GM13976 (cell line): ENCODE results near the gene PEAR1.

ENCODE experiments used
- DNase-seq: peaks from one replicate; pipeline ENCODE4 v3.0.0; 2012; ENCODE audit warnings: low spot score
- in situ Hi-C: fragments of 300-500 bp; cut with MboI; formaldehyde crosslinking; loops from one replicate; pipeline ENCODE4 v1.12.0; 2022; ENCODE audit warnings: low sequenced_read_pairs, mixed read lengths, inconsistent platforms; ENCODE audit not compliant: unreplicated experiment
- TF ChIP-seq, protein P1 (sequence below): IDR thresholded peaks from 2 replicates; pipeline ENCODE4 v1.5.1; 2012; ENCODE audit warnings: borderline replicate concordance, mild to moderate bottlenecking; ENCODE audit not compliant: insufficient read depth; ENCODE audit errors: extremely low read depth, missing control alignments, control extremely low read depth

PEAR1 gene

DNA sequence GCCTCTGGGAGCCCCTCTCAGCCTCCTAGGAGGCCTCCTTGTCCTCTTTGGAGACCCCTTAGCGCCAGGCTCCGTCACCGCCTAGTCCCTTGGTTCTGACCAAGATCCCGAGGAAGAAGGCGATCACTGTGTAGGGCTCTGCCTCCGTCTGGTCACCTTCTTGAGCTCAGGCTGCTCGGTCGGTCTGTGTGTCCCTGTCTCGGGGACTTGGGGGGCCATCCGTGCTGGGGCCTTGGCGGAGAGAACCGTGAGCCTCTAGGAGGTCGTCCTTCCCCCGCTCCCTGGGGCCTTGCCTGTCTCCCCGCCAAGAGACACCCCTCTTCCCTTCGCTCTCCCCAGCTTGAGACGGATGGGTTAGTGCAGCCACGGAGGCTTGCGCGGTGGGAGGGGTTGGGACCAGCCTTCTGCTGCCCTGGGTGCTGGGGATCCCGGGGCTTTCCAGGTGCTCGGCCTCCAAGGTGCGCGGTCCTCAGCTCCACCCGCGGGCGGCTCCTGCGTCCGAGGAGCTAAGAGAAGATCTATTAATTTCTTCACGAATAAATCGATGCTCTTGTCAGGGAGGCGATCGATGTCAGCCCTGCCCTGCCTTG lies 33.9 kb upstream of the PEAR1 start:
- TF ChIP-seq, protein P1, sequence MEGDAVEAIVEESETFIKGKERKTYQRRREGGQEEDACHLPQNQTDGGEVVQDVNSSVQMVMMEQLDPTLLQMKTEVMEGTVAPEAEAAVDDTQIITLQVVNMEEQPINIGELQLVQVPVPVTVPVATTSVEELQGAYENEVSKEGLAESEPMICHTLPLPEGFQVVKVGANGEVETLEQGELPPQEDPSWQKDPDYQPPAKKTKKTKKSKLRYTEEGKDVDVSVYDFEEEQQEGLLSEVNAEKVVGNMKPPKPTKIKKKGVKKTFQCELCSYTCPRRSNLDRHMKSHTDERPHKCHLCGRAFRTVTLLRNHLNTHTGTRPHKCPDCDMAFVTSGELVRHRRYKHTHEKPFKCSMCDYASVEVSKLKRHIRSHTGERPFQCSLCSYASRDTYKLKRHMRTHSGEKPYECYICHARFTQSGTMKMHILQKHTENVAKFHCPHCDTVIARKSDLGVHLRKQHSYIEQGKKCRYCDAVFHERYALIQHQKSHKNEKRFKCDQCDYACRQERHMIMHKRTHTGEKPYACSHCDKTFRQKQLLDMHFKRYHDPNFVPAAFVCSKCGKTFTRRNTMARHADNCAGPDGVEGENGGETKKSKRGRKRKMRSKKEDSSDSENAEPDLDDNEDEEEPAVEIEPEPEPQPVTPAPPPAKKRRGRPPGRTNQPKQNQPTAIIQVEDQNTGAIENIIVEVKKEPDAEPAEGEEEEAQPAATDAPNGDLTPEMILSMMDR, result no peak
- in situ Hi-C loops, result no loop called here
- DNase-seq, result peak; percentile 68

DNA sequence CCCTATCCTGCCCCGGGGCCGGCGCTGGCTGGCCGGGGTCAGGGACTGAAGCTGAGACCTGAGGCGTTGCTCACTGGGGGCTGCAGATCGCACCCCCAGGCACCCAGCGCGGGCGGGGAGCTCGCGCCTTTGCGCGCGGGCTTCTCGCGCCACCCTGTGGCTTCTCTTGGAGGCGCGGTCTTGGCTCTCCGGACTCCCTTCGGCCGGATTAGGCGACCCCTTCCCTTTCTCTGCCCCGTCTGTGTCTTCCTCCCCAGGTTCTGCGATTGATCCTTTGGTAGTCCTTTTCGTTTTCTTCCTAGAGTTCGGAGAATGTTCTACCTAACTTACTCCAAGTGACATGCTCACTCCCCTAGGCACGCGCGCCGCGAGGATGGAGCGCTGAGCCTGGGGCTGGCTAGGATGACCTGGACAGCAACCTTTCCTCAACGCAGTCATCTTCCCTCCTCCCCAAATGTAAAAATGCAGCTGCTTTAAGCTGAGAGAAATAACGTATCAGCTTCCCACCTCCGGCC lies 33.3 kb upstream of the PEAR1 start:
- peak; percentile 90 for DNase-seq
- in situ Hi-C loops, result no loop called here
- TF ChIP-seq, protein P1, result peak; percentile 77

DNA sequence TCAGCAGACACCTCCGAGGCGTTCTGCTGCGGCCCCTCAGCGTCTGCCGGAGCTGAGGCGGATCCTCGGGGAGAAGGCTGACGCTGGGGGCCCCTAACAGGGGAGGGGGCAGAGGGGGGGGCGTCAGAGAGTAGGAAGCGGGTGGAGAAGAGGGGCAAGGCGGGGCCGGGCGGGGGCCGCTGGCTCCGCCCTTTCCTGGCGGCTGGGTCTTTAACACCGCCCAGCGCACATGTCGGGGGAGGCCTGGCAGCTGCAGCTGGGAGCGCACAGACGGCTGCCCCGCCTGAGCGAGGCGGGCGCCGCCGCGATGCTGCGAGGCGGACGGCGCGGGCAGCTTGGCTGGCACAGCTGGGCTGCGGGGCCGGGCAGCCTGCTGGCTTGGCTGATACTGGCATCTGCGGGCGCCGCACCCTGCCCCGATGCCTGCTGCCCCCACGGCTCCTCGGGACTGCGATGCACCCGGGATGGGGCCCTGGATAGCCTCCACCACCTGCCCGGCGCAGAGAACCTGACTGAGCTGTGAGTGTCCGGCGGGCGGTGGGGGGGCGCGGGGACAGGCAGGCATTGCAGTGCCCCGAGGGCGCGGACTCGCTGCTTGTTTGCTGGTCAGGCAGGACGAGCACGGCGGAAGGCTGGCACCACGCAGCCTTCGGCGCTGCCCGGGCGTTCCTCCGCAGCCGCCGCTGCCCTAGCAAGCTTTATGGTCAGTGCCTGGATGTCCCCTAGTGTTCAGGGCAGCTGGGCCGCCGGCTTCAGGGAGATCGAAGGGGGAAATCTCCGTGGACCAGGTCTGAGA lies 32.7 kb upstream of the PEAR1 start, which contains the start of gene NTRK1:
Gene NTRK1 (plus strand): TSS at position 238 of the 796 bp plus-strand sequence. CDS start 70 bp downstream, at position 308.
- in situ Hi-C loops, result no loop called here
- peak; percentile 84 for DNase-seq
- TF ChIP-seq, protein P1, result no peak

- TF ChIP-seq, protein P1, result no peak
- in situ Hi-C loops, result no loop called here
- DNase-seq, result no peak
Measured at GRCh38 chr1:156862584-156862983, 30.9 kb upstream of the PEAR1 start.

GRCh38 chr1:156862997-156863599 lies 30.4 kb upstream of the PEAR1 start:
- DNase-seq, result no peak
- TF ChIP-seq, protein P1, result no peak
- in situ Hi-C loops, result no loop called here

DNA sequence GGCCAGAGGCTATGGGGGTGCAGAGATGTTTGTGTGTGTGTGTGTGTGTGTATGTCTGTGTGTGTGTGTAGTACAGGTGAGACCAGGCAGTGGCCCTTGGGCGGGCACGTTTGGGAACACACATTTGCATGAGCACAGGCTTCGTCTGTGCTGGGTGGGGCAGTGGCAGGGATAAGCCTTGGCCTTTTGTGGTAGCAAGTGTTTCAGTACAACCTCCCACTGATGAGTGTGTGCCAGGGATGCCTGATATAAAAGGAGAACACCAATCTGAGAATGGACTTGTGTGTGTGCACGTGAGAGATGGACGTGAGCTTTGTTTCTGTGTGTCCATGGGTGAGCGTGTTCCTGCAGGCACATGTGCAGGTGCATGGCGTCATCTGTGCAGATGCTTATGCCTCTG lies 29.9 kb upstream of the PEAR1 start:
- TF ChIP-seq, protein P1, result no peak
- DNase-seq, result no peak
- in situ Hi-C loops, result no loop called here
